Epithelial cell of prostate (primary cell): ENCODE measurements around the gene EPHX1.
A peak's percentile ranks its signal among the peaks of the same experiment; 100 is the strongest.
"Not testable (repeated sequence)": the region's sequence is repeated elsewhere in the genome, so short reads cannot be mapped to it uniquely, and the experiment has no call there.

ENCODE experiments used
- DNase-seq: peaks from one replicate; pipeline ENCODE4 v3.0.0-alpha.2; 2011; ENCODE audit warnings: low read depth, low spot score
- H3K27ac ChIP-seq: fragments of 450-650 bp; 2 replicates; pipeline ENCODE4 v1.5.1; 2017; ENCODE audit warnings: mild to moderate bottlenecking

Gene EPHX1

DNA sequence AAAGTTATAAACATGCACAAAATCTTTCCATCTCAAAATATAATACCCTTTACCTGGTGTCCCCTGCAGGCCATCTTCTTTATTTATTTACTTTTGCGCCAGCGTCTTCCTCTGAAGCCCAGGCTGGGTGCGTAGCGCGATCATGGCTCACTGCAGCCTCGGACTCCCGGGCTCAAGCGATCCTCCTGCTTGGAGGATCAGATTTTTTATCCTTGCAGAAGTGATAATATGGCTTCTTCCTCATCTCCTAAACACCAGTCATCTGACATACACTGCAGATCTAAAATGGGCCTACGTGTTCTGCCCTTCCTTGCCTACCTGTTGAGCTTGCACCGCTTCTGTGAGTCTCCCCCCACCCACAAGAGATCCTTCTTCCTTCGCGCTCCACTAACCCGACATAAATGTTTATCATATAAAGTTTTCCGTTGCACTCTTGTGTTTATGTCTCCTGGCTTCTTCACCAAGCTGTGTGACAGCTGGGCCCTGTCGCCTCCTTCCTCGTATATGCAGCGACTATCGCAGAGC, 32.8 kb upstream of the EPHX1 start:
- H3K27ac ChIP-seq = peak overlapping the region; percentile 94
- no peak for DNase-seq

DNA sequence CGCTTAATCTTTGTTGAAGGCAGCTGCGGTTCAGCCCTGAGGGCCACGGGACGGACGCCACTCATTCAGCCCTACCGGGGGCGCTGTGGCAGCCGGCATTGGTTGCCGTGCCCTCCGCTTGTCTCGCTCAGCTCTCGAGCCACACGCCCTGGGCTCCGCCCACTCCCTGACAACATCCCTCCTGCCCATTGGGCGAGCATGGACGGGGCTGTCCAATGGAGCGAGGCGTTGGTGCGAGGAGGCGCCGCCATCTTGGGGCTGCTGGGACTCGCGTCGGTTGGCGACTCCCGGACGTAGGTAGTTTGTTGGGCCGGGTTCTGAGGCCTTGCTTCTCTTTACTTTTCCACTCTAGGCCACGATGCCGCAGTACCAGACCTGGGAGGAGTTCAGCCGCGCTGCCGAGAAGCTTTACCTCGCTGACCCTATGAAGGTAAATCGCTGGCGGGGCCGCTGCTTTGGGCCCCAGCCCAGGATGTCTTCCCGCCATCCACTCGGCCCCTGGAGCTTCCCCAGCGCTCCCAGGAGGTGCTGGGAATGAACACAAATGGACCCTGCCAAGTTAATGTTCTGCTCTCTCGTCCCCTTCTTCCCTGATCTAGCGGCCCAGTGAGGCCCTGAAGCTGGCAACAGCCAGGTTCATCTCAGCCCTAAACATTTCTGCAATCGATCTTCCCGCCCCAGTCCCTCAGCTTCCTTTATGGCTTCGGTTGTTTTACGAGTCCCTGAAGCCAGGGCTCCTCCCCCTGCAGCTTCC, 32.2 kb upstream of the EPHX1 start, which contains the start of gene SRP9:
Gene SRP9 (plus strand): TSS at position 244 of the 754 bp plus-strand sequence. CDS start 115 bp downstream, at position 359.
- DNase-seq = peak; percentile 92
- peak within 1 kb of the TSS; percentile 94 for H3K27ac ChIP-seq

DNA sequence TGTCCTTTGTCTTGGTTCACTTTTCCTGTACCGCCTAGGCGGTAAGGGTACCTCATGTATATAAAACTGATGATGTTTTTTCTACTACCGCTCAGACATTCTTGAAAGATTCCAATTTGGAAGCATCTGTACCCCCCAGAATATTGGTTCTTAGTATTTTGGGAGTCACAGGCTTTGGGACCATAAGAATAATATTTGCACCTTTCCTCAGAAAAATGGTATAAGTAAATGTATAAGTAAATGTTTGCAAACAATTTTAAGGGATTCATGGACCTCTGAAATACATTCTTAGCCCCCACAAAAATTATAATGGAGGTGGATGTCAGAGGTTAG, 31.6 kb upstream of the EPHX1 start:
- no peak for DNase-seq
- peak overlapping the region; percentile 94 for H3K27ac ChIP-seq

DNA sequence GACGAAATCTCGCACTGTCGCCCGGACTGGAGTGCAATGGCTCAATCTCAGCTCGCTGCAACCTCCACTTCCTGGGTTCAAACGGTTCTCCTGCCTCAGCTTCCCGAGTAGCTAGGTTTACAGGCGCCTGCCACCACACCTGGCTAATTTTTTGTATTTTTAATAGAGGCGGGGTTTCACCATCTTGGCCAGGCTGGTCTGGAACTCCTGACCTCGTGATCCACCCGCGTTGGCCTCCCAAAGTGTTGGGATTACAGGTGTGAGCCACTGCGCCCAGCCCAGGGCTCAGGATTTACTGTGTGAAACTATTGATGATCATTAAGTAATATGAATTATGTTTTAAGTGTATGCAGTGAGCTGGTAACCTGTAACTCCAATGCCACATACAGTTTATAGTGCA, 30.8 kb upstream of the EPHX1 start:
- DNase-seq = not testable (repeated sequence)
- peak overlapping the region; percentile 94 for H3K27ac ChIP-seq

DNA sequence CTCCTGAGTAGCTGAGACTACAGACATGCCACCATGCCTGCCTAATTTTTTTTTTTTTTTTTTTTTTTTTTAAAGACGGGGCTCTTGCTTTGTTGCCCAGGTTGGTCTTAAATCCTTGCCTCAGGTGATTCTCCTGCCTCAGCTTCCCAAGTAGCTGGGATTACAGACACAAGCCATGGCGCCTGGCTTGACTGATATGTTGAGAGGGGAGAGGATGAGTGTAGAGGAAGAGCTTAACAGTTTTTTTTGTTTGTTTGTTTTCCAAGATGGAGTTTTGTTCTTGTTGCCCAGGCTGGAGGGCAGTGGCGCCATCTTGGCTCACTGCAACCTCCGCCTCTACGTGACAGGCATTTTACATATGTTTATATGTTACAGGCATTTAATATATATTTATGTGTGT, 29.8 kb upstream of the EPHX1 start:
- no peak overlapping the region for H3K27ac ChIP-seq
- DNase-seq = no peak

DNA sequence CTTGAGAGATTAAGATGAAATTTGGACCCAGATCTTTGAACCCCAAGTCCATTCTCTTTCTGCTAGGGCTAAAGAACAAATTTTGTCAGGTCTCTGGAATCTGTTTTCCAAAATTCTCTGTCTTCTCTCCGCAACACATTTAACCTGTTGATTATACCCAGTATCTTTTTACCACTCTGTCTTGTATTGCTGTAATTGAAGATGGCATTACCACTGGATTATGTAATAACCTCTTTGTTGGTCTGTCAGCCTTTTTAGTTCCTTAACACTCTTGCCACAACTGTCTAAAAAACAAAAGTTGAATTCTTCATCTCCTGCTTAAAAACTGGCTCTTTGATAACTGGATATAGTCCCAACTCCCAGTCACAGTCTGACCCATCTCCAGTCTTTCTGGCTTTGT, 29.3 kb upstream of the EPHX1 start:
- DNase-seq = no peak

DNA sequence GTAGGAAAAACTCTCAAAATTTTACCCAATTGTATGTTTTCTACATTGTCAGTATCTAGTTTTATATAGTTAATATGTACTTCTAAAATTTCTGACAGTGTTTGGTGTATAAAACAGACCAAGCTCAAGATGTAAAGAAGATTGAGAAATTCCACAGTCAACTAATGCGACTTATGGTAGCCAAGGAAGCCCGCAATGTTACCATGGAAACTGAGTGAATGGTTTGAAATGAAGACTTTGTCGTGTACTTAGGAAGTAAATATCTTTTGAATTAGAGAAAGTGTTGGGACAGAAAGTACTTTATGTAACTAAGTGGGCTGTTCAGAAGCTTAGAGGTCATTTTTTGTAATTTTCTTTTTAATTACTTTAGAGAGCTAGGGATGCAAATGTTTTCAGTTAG, 20.8 kb upstream of the EPHX1 start:
- DNase-seq, H3K27ac ChIP-seq: not testable (repeated sequence)

More for the DNA sequence above, 29.3 kb upstream of the EPHX1 start:
- no peak overlapping the region for H3K27ac ChIP-seq

DNA sequence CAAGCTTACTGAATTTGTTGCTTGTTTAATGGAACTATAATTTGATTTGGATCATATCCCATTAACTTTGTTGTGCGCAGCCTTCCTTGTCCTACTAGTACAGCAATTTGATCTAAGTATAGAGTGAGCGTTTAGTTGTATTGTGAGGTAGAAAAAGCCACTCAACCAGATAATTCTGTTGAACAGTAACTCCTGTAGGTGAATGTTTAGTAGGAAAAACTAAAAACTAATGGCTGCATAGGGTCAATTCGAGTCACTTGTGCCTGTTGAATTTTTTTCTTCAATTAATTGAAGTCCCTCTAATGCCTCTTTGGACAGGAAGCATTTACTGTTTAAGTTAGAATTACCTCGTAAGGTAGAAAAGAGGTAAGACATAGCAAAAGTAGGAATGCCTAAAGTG, 15.0 kb upstream of the EPHX1 start:
- no peak for DNase-seq

DNA sequence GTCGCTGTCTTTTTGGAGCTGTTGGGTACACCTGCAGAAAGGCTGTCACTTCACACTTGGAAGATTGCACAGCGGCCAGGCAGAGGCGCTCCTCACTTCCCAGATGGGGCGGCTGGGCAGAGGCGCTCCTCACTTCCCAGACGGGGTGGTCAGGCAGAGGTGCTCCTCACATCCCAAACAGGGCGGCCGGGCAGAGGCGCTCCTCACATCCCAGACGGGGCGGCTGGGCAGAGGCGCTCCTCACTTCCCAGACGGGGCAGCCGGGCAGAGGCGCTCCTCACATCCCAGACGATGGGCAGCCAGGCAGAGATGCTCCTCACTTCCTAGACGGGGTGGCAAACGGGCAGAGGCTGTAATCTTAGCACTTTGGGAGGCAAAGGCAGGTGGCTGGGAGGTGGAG, 13.8 kb upstream of the EPHX1 start:
- not testable (repeated sequence) for DNase-seq, H3K27ac ChIP-seq

More for the DNA sequence above, 15.0 kb upstream of the EPHX1 start:
- no peak overlapping the region for H3K27ac ChIP-seq

DNA sequence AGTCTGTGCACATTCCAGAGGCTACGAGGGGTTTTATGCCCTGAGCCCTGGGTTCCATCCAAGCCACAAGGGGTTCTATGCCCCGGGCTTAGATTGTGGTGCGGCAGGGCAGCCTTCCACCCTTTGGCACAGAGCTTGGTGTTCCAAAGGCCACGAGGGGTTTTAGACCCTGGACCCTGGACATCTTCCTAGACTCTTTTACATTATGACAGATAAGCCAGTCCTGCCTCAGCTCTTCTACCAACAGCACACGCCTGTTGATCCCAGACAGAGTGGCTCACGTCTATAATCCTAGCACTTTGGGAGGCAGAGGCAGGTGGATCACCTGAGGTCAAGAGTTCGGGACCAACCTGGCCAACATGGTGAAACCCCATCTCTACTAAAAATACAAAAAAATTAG, 8.8 kb upstream of the EPHX1 start:
- not testable (repeated sequence) for H3K27ac ChIP-seq, DNase-seq

DNA sequence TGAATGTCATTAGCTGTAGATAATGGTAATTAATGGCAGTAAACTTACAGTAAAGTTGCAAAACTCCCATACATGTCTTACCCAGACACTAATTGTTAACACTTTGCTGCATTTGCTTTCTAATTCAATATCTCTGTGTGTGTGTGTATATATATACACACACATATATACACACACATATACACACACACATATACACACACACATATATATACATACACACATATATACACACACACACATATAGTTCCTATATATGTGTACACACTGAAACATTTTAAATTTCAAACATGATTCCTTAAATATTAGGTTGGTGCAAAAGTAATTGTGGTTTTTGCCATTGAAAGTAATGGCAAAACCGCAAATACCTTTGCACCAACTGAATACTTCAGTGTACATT, 3.7 kb upstream of the EPHX1 start:
- no peak for DNase-seq
- no peak overlapping the region for H3K27ac ChIP-seq

DNA sequence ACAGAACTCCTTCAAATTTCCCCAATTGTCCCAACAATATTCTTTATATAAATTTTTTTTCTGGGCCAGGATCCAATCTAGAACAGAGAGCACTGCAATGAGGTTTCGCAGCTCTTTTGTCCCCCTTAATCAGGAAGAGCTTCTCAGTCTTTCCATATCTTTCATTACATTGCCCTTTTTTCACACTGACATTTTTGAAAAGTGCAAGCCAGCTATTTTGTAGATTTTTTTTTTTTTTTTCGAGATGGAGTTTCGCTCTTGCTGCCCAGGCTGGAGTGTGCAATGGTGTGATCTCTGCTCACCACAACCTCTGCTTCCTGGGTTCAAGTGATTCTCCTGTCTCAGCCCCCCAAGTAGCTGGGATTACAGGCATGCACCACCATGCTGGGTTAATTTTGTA, 3.2 kb upstream of the EPHX1 start:
- DNase-seq, H3K27ac ChIP-seq: not testable (repeated sequence)

DNA sequence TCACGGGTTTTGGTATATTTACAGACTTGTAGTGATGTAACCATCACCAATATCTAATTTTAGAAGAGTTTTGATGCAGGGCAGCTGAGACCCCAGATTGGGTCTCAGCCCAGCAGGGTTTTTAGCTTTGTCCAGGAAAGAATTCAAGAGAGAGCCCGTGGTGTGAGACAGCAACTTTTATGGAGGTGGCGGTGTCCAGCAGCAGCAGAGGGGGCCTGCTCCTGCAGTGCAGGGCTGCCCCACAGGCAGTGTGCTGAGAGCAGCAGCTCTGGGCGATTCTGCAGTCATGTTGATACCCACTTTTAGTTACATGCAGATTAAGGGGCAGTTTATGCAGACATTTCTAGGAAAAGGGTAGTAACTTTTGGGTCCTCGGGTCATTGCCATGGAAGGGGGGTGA, 1.8 kb upstream of the EPHX1 start:
- H3K27ac ChIP-seq = no peak overlapping the region
- DNase-seq = no peak

DNA sequence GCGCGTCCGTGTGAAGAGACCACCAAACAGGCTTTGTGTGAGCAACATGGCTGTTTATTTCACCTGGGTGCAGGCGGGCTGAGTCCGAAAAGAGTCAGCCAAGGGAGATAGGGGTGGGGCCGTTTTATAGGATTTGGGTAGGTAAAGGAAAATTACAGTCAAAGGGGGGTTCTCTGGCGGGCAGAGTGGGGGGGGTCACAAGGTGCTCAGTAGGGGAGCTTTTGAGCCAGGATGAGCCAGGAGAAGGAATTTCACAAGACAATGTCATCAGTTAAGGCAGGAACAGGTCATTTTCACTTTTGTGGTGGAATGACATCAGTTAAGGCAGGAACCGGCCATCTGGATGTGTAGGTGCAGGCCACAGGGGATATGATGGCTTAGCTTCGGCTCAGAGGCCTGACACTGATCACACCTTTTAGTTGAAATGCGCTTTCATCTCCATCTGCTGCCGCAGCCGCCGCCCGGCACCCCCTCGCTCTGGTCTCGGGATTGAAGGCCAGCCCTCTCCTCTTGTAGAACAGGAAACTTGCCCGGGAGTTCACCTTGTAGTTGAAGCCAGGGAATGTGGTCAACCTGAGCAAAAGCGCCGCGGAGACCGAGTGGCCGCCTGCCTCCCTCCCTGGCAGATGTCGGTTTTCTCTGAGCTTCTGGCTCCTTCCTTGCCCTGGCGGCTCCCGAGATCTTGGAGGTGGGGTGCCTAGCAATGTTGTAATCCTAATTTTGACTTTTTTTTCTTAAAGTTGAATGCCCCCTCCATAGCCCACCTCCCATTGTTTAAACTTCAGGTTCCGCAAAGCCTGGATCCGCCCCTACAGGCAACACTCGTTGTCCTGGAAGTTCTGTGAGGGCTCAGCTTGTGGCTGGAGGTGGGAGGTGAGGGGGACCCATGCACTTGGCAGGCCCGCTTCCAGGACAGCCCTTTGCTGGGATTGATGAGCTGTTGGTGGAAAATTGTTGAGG, 935 bp downstream of the EPHX1 start:
- peak overlapping the region; percentile 16 for H3K27ac ChIP-seq
- not testable (repeated sequence) for DNase-seq

DNA sequence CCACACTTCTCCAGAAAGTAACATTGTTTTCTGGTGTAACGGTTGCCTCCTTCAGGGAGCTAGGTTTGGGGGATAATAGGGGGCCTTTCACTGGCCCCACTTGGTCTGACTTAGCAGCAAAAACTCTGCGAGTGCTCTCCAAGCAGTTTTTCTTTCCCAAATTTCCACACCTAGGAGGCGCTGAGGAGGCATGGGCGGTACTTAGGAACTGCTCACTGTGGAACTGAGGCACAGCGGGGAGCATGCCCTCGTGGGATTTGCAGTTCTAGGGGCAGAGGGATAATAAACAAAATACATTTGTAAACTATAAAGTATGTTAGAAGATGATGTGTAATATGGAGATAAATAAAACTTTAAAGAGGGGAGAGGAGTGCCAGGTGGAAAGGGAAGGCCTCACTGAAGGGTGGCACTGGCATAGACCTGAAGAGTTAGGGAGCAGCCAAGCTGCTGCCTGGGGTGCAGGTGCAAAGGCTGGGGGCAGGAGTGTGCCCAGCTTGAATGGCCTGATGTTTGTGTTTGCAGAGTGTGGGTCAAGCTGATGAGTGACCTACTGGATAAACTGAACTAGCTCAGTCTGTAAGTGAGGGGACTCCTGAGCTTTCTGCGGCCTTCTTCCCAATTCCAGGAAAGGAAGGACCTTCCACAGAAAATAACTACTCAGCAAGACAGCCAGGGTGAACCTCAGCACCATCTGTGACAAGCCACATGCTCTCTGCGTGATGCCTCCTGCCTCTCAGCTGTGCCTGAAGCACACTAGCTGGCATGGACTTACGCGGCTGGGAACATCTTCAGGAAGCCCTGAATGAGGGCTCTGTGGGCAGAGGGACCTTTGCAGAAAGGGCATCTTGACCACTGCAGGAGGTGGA, 1.9 kb downstream of the EPHX1 start:
- DNase-seq = no peak
- no peak overlapping the region for H3K27ac ChIP-seq

DNA sequence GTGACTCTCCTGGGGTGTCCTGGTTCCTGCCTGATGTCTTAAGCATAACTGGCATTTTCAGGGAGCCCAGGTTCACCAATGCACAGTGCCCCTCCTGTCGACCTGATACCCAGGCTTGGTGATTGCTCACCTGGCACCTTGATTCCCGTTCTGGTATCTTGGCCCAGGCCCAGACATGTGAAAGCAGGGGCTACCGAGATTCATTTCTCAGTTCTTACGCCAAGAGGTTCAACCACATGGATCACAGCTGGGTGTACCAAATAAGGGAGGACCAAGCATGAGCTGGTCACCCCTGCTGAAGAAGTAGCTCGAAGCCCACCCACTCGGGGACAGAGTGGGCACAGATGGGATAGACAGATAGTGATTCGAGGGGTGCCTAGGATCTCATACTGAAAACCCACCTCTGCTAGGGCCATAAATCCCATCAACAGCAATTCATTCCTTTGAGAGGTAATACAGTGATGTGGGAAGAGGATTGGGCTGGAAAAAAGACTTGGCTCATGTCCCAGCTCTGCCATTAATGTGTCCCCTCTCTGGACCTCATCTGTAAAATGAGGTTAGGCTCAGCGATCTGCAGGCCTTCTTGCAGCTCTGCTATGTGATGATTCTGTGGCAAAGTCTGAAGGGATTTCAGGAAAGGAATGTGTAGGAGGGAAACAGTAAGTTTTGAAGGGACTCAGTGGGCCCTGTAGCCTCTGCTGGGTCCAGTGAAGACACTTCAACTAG, 2.7 kb downstream of the EPHX1 start:
- no peak for DNase-seq
- no peak overlapping the region for H3K27ac ChIP-seq

DNA sequence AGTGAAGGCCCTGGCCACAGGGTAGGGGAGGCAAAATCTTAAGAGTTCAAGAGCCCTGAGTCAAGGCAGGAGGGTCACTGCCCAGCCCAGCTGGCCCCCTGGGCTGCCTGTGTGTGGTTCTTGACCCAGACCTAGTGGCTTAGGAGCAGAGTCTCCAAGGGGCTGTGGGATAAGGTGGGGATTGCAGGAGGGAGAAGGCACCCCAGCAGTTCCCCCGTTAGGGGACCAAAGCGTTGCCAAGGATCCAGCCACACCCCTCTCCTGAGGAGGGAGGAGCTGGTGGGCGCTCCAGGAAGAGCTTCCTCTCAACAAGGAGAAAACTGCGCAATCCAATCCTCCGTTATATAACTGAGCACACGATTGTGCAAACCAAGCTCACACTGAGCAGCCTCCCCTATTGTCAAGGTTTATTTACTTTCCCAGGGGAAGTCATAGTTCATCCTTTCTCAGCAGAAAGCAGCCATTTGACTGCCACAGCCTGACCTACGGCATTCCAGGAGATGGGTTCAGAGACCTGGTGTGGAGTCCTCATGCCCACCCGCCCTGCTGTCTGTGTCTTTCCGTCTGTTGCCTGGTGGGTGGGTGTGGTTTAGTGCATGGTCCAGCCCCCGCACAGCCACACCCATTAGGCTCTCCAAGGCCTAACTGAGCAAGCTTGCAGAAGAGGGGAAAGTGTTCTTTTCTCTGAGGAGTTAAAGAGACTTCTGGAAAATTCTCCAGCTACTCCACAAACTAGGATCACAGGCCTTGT, 3.5 kb downstream of the EPHX1 start:
- peak; percentile 8 for DNase-seq
- H3K27ac ChIP-seq = no peak overlapping the region

DNA sequence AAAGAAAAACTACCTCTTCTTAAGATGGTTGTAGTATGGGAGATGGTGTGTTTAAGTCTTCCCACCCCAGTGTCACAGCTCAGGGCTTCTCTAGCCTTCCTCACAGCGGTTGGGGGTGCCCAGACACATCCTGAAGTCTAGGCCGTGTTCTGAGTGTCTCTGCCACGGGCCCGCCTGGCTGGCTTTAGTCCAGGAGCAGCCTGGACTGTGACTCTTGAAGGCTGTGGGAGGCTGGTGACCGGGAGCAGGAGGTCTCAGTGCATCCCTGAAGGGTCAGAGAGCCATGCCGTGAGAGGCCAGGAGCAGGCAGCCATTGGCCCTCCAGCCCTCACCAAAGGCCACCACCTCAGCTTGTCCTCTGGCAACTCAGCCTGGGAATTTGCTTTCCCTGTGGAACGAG, 4.5 kb downstream of the EPHX1 start:
- H3K27ac ChIP-seq = no peak overlapping the region
- DNase-seq = no peak

DNA sequence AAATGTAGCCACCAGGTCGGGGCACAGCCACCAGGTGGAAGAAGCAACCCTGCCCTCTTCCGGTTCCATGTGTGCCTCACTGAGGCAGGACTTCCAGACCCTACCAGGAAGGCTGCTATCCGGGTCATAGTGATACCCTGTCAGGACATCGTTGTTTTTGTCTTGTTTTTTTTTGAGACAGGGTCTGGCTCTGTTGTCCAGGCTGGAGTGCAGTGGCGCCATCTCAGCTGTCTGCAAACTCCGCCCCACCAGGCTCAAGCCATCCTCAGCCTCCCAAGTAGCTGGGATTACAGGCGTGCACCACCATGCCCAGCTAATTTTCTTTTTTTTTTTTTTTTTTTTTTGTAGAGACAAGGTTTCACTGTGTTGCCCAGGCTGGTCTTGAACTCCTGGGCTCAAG, 5.2 kb downstream of the EPHX1 start:
- not testable (repeated sequence) for H3K27ac ChIP-seq, DNase-seq
